ENCODE measurements around the gene COL23A1. TPM values are rescaled to one million over a fixed set of nuclear protein-coding genes. Genes with fewer than 3 reads are reported as not detected.
"Not testable (repeated sequence)": the region's sequence is repeated elsewhere in the genome, so short reads cannot be mapped to it uniquely, and the experiment has no call there.

COL23A1 gene
- polyA plus RNA-seq, 1 donor from 2014 or later = 0.18 TPM

DNA sequence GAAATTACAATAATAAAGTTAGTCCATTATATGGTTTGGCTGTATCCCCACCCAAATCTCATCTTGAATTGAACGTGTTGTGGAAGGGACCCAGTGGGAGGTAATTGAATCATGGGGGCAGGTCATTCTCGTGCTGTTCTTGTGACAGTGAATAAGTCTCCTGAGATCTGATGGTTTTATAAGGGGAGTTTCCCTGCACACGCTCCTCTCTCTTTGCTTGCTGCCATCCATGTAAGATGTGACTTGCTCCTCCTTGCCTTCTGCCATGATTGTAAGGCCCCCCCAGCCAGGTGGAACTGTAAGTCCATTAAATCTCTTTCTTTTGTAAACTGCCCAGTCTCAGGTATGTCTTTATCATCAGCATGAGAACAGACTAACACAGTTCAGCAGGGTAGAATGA is 220.7 kb downstream of the COL23A1 start:
- not testable (repeated sequence) for H3K4me1 Mint-ChIP-seq, H3K27ac Mint-ChIP-seq, H3K4me3 Mint-ChIP-seq, H3K9me3 Mint-ChIP-seq, H3K36me3 Mint-ChIP-seq
- peaks cover 19% of the 10 kb centered on the region for H3K27me3 Mint-ChIP-seq

GRCh38 chr5:178368716-178369300 is 221.4 kb downstream of the COL23A1 start:
- H3K36me3 Mint-ChIP-seq = no peaks in the 10 kb centered on the region
- H3K27ac Mint-ChIP-seq = peak overlapping the region in 1 of 3 donors; percentile 13
- peak overlapping the region in 1 of 4 donors; percentile 72 for H3K4me3 Mint-ChIP-seq
- H3K27me3 Mint-ChIP-seq = peaks cover 22% of the 10 kb centered on the region
- H3K9me3 Mint-ChIP-seq = peaks cover 0 to 6% (median 0%) of the 10 kb centered on the region in 3 donors
- H3K4me1 Mint-ChIP-seq = no peaks in the 10 kb centered on the region

DNA sequence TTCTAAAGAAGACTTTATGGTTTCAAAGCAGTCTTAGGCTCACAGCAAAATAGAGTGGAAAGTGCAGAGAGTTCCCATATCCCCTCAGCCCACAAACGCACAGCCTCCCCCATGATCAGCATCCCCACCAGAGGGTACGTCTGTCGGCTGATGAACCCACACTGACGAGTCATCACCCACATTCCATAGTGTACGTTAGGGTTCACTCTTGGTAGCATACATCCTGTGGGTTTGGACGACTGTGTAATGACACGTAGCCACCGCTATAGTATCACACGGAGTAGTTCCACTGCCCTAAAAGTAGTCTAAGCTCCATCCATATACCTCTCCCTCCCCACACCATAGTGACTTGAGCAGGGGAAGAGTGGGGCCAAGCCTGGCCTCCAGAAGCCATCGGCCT is 221.9 kb downstream of the COL23A1 start:
- peaks cover 0 to 6% (median 0%) of the 10 kb centered on the region in 3 donors for H3K9me3 Mint-ChIP-seq
- H3K36me3 Mint-ChIP-seq = no peaks in the 10 kb centered on the region
- no peak overlapping the region for H3K27ac Mint-ChIP-seq
- no peaks in the 10 kb centered on the region for H3K4me1 Mint-ChIP-seq
- H3K27me3 Mint-ChIP-seq = peaks cover 22% of the 10 kb centered on the region
- H3K4me3 Mint-ChIP-seq = no peak overlapping the region

DNA sequence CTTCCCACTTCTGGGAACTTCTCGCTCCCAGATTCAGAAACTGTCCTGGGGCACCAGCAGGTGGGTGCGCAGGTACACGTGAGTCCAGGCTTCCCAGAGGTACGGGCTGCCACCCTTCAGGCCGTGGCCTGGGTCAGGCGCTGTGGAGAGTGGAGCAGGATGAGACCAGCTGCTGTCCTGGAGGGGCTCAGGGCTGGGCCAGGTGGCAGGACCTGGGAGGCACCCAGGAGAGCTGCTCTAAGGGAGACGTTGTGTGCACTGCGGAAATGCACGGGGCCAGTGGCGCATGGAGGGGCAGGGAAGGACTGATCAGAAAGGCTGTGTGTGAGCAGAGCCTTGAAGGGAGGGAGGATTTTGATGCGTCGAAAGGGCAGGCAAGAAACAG is 222.5 kb downstream of the COL23A1 start:
- Mint-ChIP-seq H3K9me3 (peaks cover 0 to 6% (median 0%) of the 10 kb centered on the region in 3 donors), H3K4me3 (no peak overlapping the region), H3K27ac (no peak overlapping the region), H3K27me3 (peaks cover 20% of the 10 kb centered on the region), H3K36me3 (no peaks in the 10 kb centered on the region), H3K4me1 (no peaks in the 10 kb centered on the region)

- no peak overlapping the region for H3K4me3 Mint-ChIP-seq
- peak overlapping the region in 1 of 3 donors; percentile 71 for H3K27ac Mint-ChIP-seq
- peaks cover 0 to 6% (median 0%) of the 10 kb centered on the region in 3 donors for H3K9me3 Mint-ChIP-seq
- no peaks in the 10 kb centered on the region for H3K36me3 Mint-ChIP-seq
- peaks cover 20% of the 10 kb centered on the region for H3K27me3 Mint-ChIP-seq
- H3K4me1 Mint-ChIP-seq = no peaks in the 10 kb centered on the region
Observed at GRCh38 chr5:178366998-178367735, 223.0 kb downstream of the COL23A1 start.

DNA sequence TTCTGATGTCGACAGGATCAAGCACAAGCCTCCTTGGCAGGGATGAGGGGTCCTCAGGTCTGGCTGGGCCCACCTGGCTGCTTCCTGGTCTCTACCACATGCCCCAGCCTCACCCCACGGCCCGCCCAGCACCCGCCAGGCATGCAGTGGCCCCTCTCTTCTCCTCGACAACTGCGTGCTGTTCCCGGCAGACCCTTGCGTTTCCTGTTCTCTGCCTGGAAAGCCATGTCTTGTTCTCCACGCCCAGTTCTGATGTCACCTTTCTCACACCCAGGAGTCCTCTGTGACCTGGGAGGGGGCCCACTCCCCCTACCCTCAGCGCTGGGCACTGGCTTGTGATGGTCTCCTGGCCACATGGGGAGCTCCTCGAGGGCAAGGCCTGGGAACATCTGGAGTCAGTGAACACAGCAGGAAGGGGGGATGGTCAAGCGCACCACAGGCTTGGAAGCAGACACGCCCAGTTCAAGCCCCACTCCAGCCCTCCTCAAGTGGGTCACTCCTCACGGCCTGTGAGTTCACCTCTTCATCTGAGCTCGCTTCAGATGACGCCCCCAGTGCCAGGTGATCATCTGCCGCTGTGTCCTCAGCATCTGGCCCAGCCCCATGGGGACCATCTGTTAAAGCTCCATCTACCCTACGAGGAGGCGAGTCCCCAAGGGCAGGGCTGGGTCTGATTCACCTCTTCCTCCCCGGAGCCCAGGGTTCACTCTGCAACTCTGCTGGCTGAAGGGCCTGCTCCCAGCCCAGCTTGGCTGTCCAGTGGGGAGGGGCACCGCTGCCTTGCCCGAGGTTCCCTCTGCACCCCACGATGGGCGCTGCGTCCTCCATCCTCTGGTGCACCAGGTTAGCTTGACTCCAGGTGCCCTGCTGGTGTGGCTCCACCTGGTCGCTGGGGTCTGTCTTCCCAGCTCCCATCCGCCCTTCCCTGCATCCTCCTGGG is 224.4 kb downstream of the COL23A1 start:
- Mint-ChIP-seq H3K4me3 (no peak overlapping the region), H3K4me1 (no peaks in the 10 kb centered on the region), H3K27me3 (peaks cover 18% of the 10 kb centered on the region), H3K9me3 (peaks cover 0 to 6% (median 0%) of the 10 kb centered on the region in 3 donors), H3K27ac (no peak overlapping the region), H3K36me3 (no peaks in the 10 kb centered on the region)

GRCh38 chr5:178364326-178364675 is 225.9 kb downstream of the COL23A1 start:
- Mint-ChIP-seq H3K27me3 (peaks cover 20% of the 10 kb centered on the region), H3K4me3 (no peak overlapping the region), H3K9me3 (peaks cover 0 to 2% (median 0%) of the 10 kb centered on the region in 3 donors), H3K4me1 (no peaks in the 10 kb centered on the region), H3K27ac (no peak overlapping the region), H3K36me3 (no peaks in the 10 kb centered on the region)

DNA sequence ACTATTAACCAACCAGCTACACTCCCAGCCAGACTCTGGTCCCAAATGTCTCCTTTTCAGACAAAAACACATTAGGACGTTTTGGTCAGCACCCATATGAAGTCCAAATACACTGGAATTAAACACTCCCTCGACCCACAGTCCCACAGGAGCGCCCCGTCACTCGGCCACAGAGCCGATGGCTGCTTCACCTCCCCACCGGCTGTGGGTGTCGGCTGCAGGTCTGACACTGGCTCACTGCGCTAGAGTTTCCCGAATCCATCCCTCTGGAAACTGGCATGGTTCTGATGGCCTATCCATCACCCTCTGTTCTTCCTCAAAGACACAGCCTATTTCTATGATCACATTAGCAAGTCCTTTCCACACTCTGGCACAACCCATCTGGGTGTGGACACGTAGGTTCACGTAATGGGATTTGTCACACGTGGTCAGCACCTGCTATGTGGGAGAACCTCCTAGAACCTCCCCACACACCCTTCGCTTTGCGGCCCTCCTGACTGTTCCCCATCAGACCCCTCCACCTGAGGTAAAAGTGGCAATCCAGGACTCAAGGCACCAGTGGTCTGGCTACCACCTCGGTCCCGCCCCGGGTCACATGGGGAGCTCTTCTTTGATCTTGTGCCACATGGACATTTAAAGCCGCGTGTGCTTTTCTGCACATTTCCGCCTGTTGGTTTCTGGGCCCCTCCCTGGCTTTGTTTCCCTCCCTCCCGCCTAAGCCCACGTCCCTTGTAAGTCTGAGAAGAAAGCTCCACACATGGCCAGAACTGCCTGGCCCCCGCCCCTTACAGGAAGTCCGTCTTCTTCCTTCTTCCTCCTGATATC is 226.5 kb downstream of the COL23A1 start:
- peaks cover 20% of the 10 kb centered on the region for H3K27me3 Mint-ChIP-seq
- no peak overlapping the region for H3K27ac Mint-ChIP-seq
- H3K4me3 Mint-ChIP-seq = no peak overlapping the region
- no peaks in the 10 kb centered on the region for H3K4me1 Mint-ChIP-seq
- H3K36me3 Mint-ChIP-seq = no peaks in the 10 kb centered on the region
- H3K9me3 Mint-ChIP-seq = no peaks in the 10 kb centered on the region

- Mint-ChIP-seq H3K27ac (peak overlapping the region in 1 of 3 donors; percentile 31), H3K9me3 (no peaks in the 10 kb centered on the region), H3K27me3 (peaks cover 17% of the 10 kb centered on the region), H3K4me1 (peaks cover 0 to 3% (median 0%) of the 10 kb centered on the region in 3 donors), H3K4me3 (no peak overlapping the region), H3K36me3 (no peaks in the 10 kb centered on the region)
Observed at GRCh38 chr5:178361657-178362445, 228.3 kb downstream of the COL23A1 start.

- H3K36me3 Mint-ChIP-seq = no peaks in the 10 kb centered on the region
- peaks cover 14% of the 10 kb centered on the region for H3K27me3 Mint-ChIP-seq
- H3K27ac Mint-ChIP-seq = no peak overlapping the region
- peaks cover 0 to 5% (median 5%) of the 10 kb centered on the region in 3 donors for H3K4me1 Mint-ChIP-seq
- H3K4me3 Mint-ChIP-seq = no peak overlapping the region
- no peaks in the 10 kb centered on the region for H3K9me3 Mint-ChIP-seq
Observed at GRCh38 chr5:178360926-178361235, 229.3 kb downstream of the COL23A1 start.

GRCh38 chr5:178360222-178360925 is 229.8 kb downstream of the COL23A1 start:
- H3K27ac Mint-ChIP-seq = no peak overlapping the region
- H3K4me1 Mint-ChIP-seq = peaks cover 0 to 6% (median 5%) of the 10 kb centered on the region in 3 donors
- no peak overlapping the region for H3K4me3 Mint-ChIP-seq
- H3K27me3 Mint-ChIP-seq = peaks cover 14% of the 10 kb centered on the region
- no peaks in the 10 kb centered on the region for H3K36me3 Mint-ChIP-seq
- H3K9me3 Mint-ChIP-seq = no peaks in the 10 kb centered on the region

GRCh38 chr5:178359738-178360137 is 230.5 kb downstream of the COL23A1 start:
- H3K4me1 Mint-ChIP-seq = peaks cover 0 to 6% (median 5%) of the 10 kb centered on the region in 3 donors
- no peaks in the 10 kb centered on the region for H3K36me3 Mint-ChIP-seq
- H3K27me3 Mint-ChIP-seq = peaks cover 14% of the 10 kb centered on the region
- H3K4me3 Mint-ChIP-seq = no peak overlapping the region
- no peaks in the 10 kb centered on the region for H3K9me3 Mint-ChIP-seq
- no peak overlapping the region for H3K27ac Mint-ChIP-seq

DNA sequence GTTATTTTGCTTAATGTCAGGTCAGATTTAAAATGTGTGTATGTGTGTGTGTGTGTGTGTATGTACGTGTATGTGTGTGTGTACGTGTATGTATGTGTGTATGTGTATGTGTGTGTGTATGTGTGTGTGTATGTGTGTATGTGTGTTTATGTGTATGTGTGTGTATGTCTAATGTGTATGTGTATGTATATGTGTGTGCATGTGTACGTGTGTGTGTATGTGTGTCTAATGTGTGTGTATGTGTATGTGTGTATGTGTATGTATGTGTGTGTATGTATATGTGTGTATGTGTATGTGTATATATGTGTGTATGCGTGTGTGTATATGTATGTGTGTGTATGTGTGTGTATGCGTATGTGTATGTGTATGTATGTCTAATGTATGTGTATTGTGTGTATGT is 232.5 kb downstream of the COL23A1 start:
- H3K27me3 Mint-ChIP-seq = peaks cover 19% of the 10 kb centered on the region
- no peaks in the 10 kb centered on the region for H3K36me3 Mint-ChIP-seq
- H3K4me3 Mint-ChIP-seq = no peak overlapping the region
- H3K4me1 Mint-ChIP-seq = peaks cover 0 to 6% (median 5%) of the 10 kb centered on the region in 3 donors
- no peaks in the 10 kb centered on the region for H3K9me3 Mint-ChIP-seq
- no peak overlapping the region for H3K27ac Mint-ChIP-seq

All from IgD-negative memory B cell (primary cell).